Thyroid gland (tissue), 4 donors: ENCODE results near the gene PALMD.

Source experiments
- POLR2A ChIP-seq, 2 donors: fragments of 450-650 bp; IDR thresholded peaks; one replicate each; pipeline ENCODE4 v1.6.1; 2017; ENCODE audit warnings: antibody characterized with exemption in 2 of 2, mild to moderate bottlenecking in 2 of 2, moderate library complexity in 1 of 2
- TF ChIP-seq, protein P1 (sequence below), 6 experiments: fragments of 200-600 bp in 3 of 6; fragments of 450-650 bp in 3 of 6; sonication (generic) in 3 of 6; IDR thresholded peaks; one replicate each; pipeline ENCODE4 v1.5.1; 2016 to 2019; ENCODE audit warnings: antibody characterized with exemption in 6 of 6, mild to moderate bottlenecking in 2 of 6, inconsistent platforms in 1 of 6, moderate library complexity in 1 of 6

GRCh38 chr1:99673315-99673714, 27.4 kb downstream of the PALMD start:
- no peak for TF ChIP-seq POLR2A (IDR thresholded peaks at IDR 0.05)
- TF ChIP-seq, protein P1, sequence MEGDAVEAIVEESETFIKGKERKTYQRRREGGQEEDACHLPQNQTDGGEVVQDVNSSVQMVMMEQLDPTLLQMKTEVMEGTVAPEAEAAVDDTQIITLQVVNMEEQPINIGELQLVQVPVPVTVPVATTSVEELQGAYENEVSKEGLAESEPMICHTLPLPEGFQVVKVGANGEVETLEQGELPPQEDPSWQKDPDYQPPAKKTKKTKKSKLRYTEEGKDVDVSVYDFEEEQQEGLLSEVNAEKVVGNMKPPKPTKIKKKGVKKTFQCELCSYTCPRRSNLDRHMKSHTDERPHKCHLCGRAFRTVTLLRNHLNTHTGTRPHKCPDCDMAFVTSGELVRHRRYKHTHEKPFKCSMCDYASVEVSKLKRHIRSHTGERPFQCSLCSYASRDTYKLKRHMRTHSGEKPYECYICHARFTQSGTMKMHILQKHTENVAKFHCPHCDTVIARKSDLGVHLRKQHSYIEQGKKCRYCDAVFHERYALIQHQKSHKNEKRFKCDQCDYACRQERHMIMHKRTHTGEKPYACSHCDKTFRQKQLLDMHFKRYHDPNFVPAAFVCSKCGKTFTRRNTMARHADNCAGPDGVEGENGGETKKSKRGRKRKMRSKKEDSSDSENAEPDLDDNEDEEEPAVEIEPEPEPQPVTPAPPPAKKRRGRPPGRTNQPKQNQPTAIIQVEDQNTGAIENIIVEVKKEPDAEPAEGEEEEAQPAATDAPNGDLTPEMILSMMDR (IDR thresholded peaks at IDR 0.05), result no peak
